Stimulated activated CD4-positive, alpha-beta T cell treated with anti-CD3 and anti-CD28 coated beads, Interleukin-1b, Interleukin-23, amount 100 ng/mL, for 4 hours (primary cell): ENCODE results near the gene EPB41L2.
"Not testable (repeated sequence)": the region's sequence is repeated elsewhere in the genome, so short reads cannot be mapped to it uniquely, and the experiment has no call there.

Experiments
- DNase-seq, 2 donors: peaks; one replicate each; pipeline ENCODE4 v3.0.0-alpha.2; 2020; ENCODE audit warnings: low read depth in 2 of 2

Gene EPB41L2

GRCh38 chr6:131037194-131037897 is 25.7 kb downstream of the EPB41L2 start:
- no peak for DNase-seq

- DNase-seq, result no peak
Measured at GRCh38 chr6:131036601-131037000, 26.4 kb downstream of the EPB41L2 start.

- no peak for DNase-seq
Measured at GRCh38 chr6:131036143-131036542, 26.9 kb downstream of the EPB41L2 start.

- no peak for DNase-seq
Measured at GRCh38 chr6:131035582-131035981, 27.5 kb downstream of the EPB41L2 start.

- no peak for DNase-seq
Measured at GRCh38 chr6:131033631-131034030, 29.4 kb downstream of the EPB41L2 start.

GRCh38 chr6:131029626-131030297 is 33.3 kb downstream of the EPB41L2 start:
- no peak for DNase-seq

- no peak for DNase-seq
Measured at GRCh38 chr6:131027326-131027725, 35.7 kb downstream of the EPB41L2 start.

GRCh38 chr6:131026243-131026642 is 36.8 kb downstream of the EPB41L2 start:
- no peak for DNase-seq

- no peak for DNase-seq
Measured at GRCh38 chr6:131024565-131024964, 38.5 kb downstream of the EPB41L2 start.

- DNase-seq, result no peak
Measured at GRCh38 chr6:131023834-131024504, 39.1 kb downstream of the EPB41L2 start.

- no peak for DNase-seq
Measured at GRCh38 chr6:131022691-131023090, 40.4 kb downstream of the EPB41L2 start.

- no peak for DNase-seq
Measured at GRCh38 chr6:131017962-131018361, 45.1 kb downstream of the EPB41L2 start.

GRCh38 chr6:131015630-131016263 is 47.3 kb downstream of the EPB41L2 start:
- no peak for DNase-seq

GRCh38 chr6:131015025-131015591 is 47.9 kb downstream of the EPB41L2 start:
- no peak for DNase-seq

- DNase-seq, result no peak
Measured at GRCh38 chr6:131014080-131014776, 48.8 kb downstream of the EPB41L2 start.

- no peak for DNase-seq
Measured at GRCh38 chr6:131013495-131013894, 49.5 kb downstream of the EPB41L2 start.

GRCh38 chr6:131009790-131010189 is 53.3 kb downstream of the EPB41L2 start:
- no peak for DNase-seq

- DNase-seq, result not testable (repeated sequence)
Measured at GRCh38 chr6:131008965-131009364, 54.1 kb downstream of the EPB41L2 start.

- DNase-seq, result not testable (repeated sequence)
Measured at GRCh38 chr6:131007964-131008363, 55.1 kb downstream of the EPB41L2 start.

- no peak for DNase-seq
Measured at GRCh38 chr6:131007286-131007685, 55.8 kb downstream of the EPB41L2 start.

GRCh38 chr6:131005439-131006016 is 57.5 kb downstream of the EPB41L2 start:
- DNase-seq, result no peak
